NCI-H446 (cell line): Measurements from ENCODE around the gene GGACT.
A peak's percentile ranks its signal among the peaks of the same experiment; 100 is the strongest.
"Not testable (repeated sequence)": the region's sequence is repeated elsewhere in the genome, so short reads cannot be mapped to it uniquely, and the experiment has no call there.

Source experiments
- DNase-seq, 2 experiments: peaks; one replicate each; lab custom pipeline; 2025; lab: John Stamatoyannopoulos, UW

The GGACT gene

GRCh38 chr13:100600915-100601314, 12.3 kb upstream of the GGACT start:
- no peak for DNase-seq

- DNase-seq, result no peak
These were observed 11.9 kb upstream of the GGACT start for GRCh38 chr13:100600461-100600860.

- peak in 1 of 2 experiments; percentile 60 for DNase-seq
These were observed 8.7 kb upstream of the GGACT start for GRCh38 chr13:100597253-100597652.

- DNase-seq, result peak in 1 of 2 experiments; percentile 48
These were observed 7.9 kb upstream of the GGACT start for GRCh38 chr13:100596516-100596915.

GRCh38 chr13:100594731-100595130, 6.1 kb upstream of the GGACT start:
- no peak for DNase-seq

- no peak for DNase-seq
These were observed 5.7 kb upstream of the GGACT start for GRCh38 chr13:100594255-100594654.

GRCh38 chr13:100589178-100589725, 663 bp upstream of the GGACT start:
- no peak for DNase-seq

GRCh38 chr13:100584896-100585295, 3.7 kb downstream of the GGACT start:
- peak in 1 of 2 experiments; percentile 15 for DNase-seq

GRCh38 chr13:100581504-100581903, 7.1 kb downstream of the GGACT start:
- DNase-seq, result no peak

- DNase-seq, result no peak
These were observed 7.6 kb downstream of the GGACT start for GRCh38 chr13:100581030-100581429.

- DNase-seq, result no peak
These were observed 8.5 kb downstream of the GGACT start for GRCh38 chr13:100580045-100580444.

- DNase-seq, result not testable (repeated sequence)
These were observed 11.3 kb downstream of the GGACT start for GRCh38 chr13:100577239-100577638.

GRCh38 chr13:100573121-100573520, 15.5 kb downstream of the GGACT start:
- DNase-seq, result peak; percentile 50 to 68

GRCh38 chr13:100566543-100566942, 22.0 kb downstream of the GGACT start:
- DNase-seq, result no peak

GRCh38 chr13:100565286-100565685, 23.3 kb downstream of the GGACT start:
- DNase-seq, result no peak

GRCh38 chr13:100564444-100565223, 24.0 kb downstream of the GGACT start:
- DNase-seq, result no peak

GRCh38 chr13:100563779-100564178, 24.8 kb downstream of the GGACT start:
- no peak for DNase-seq

- no peak for DNase-seq
These were observed 26.9 kb downstream of the GGACT start for GRCh38 chr13:100561599-100562204.

GRCh38 chr13:100561158-100561499, 27.5 kb downstream of the GGACT start:
- DNase-seq, result no peak

GRCh38 chr13:100560498-100561157, 28.0 kb downstream of the GGACT start:
- no peak for DNase-seq

- DNase-seq, result no peak
These were observed 28.7 kb downstream of the GGACT start for GRCh38 chr13:100559886-100560285.

- DNase-seq, result no peak
These were observed 35.8 kb downstream of the GGACT start for GRCh38 chr13:100552755-100553154.

GRCh38 chr13:100549316-100549715, 39.3 kb downstream of the GGACT start:
- DNase-seq, result no peak
